Stimulated activated CD8-positive, alpha-beta memory T cell treated with anti-CD3 and anti-CD28 coated beads, Interleukin-4, amount 100 ng/mL, for 48 hours (primary cell): Measurements from ENCODE around the gene DUSP5.
A peak's percentile ranks its signal among the peaks of the same experiment; 100 is the strongest.

ENCODE experiments used
- DNase-seq: peaks from one replicate; pipeline ENCODE4 v3.0.0-alpha.2; 2020

DUSP5 gene

DNA sequence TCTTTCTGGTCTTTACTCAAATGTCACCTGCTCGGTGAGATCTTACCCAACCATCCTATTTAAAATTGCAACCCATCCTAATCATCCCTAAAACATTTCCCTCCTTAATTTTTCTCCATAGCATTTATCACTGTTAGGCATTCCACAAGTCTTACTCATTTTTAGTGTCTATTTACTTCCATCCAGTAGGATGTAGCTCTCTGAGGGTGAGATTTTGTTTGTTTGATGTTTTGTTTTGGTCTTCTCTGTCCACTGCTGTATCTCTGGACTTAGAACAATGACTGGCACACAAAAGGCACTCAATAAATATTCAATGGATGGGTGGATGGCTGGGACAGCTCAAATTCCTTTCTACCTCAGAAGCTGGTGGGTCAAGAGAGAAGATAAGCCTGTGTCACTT lies 15.8 kb upstream of the DUSP5 start:
- DNase-seq = no peak

DNA sequence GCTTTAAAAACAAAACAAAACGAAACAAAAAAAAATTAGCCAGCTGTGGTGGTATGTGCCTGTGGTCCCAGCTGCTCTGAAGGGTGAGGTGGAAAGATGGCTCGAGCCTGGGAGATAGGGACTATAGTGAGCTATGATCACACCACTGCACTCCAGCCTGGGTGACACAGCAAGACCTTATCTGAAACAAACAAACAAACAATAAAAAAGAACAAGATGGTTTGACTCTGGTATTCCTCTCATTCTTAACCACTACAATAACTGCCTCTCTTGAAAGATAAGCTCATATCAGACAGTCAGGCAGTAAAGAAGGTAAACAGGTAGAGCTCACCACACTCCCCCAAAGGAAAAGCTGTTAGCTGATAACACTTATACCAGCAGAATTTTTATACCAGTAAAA lies 14.1 kb upstream of the DUSP5 start:
- no peak for DNase-seq

DNA sequence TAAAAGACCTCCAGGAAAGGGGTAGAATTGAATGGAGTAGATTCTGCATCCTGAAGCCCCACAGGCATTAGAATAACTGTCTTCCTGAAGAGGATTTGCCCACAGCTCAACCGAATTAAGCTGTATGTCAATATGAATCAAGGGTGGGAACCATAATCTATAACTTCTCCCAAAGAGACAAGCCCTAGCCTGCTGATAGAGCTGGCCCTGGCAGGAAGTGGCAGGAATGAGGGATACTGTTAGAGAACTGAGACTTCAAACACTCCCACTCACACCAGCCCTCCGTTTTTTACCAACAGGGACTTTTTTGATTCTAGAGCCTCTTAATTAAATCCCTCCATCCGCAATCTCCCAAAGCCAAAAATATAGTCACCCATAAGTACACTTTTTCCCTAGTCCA lies 12.2 kb upstream of the DUSP5 start:
- no peak for DNase-seq

DNA sequence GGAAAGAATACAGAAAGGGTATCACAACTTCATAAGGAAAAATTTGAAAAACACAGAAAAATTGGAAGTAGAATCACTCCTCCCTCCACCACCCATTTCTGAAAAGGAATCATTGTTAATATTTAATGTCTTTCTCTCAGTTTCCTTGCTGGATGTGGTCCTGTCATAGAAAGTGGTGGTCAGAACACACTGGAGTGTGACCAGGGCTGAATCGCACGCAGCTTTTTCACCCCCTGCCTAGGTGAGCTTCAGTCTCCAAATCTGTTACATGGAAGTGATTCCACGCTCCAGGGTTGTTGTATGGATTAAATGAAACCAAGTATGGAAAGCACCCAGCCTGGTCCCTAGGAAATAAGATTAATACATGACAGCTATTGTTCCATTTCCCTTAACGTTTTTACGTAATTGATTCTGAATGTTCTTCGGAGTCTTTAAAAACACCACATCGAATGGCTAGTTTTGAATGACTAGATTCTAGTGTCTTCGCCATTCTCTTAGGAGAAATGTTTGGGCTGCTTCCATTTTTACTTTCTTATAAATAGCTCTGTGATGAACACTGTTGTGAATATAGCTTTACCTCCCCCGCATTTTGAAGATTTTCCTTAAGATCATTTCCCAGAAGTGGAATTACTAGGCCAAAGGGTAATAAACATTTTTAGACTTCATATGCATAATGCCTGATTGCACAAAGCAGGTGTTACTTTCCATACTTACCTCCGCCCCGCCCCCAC lies 10.9 kb upstream of the DUSP5 start:
- DNase-seq = no peak

DNA sequence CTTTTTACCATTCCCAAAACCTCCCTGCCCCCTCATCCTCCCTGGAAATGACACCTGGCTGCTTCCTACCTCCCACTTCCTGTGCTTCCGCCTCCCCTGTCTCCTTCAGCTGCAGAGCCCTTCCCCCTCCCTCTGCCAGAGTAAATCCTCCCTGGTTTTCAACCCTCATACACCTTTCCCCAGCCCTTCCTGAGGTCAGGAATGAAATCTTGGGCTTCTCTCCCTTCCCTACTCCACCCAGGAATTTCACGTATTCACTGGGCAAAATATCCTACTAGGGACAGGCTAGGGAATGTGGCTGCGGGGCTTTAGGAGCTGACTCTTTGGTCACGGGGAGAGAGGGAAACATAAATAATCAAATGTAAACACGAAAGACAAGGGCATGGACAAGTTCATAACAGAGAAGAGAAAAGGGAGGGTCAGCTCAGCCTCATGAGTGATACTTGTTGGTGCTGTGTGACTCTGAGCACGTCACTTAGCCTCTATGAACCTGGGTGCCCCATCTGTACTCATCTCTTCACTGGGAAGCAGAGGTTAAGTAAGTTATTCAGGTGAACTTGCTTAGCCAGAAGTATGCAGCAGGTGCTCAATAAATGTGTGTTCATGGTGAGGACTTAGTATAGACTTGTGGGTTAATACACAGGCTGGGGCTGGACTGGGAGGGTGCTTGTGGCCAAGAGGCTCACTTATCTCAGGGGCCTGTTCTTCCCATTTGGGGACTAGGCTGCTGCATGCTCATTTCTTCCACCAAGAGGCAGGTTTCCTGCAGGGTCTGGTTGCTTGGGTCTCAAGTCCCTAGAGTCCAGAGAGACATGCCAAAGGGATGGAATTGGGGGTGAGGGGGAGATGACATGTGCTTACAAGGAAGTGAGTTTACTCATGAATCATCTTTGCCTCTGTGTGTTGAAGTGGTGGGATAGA lies 10.0 kb upstream of the DUSP5 start:
- no peak for DNase-seq

DNA sequence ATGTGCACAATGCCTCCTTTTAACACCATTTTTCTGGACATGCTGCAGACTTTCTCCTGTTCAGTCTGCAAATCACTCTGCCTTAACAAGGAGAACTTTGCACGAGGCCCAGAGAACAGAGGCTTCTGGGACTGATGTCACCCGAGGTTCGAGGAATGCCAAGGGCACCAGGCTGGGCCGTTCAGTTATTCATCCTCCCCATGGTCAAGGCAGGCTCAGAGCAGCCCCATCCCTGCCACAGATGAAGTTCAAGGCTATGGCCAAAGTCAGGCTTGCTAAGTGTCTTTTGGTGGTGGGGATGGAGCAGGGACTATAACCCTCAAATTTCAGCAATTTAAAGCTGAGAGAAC lies 9.4 kb upstream of the DUSP5 start:
- DNase-seq = no peak

DNA sequence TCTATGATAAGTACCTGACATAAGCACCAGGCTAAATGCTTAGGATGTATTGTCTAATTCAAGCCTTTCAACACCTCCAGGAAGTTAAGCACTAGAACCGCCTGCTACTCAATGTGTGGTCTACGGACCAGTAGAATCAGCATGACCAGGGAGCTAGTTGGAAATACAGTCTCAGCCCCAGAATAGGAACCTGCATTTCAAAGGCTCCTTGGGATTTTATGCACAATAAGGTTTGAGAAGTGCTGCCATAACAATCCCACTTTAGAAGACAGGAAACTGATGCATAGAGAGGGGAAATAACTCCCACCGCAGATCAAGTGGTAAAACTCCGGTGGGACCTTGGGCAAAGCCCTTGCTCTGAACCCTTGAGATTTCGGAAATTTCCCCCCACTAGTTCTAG lies 8.8 kb upstream of the DUSP5 start:
- no peak for DNase-seq

DNA sequence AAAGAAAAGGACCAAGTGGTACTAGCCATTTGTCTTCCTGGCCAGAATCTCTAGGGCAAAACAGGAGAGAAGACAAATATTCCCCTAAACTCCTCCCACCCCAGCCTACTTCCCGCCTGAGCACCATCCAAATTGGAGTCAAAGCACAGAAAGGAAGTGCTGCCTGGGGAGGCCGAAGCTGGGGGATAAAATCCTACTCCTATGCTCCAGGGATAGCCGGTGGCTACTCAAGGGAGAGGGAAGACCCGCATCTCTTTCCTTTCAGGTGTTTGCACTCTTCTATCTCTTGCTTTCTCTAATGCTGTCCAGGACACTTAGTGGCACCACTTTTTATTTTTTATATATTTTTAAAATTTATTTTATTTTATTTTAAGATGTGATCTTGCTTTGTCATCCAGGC lies 7.1 kb upstream of the DUSP5 start:
- no peak for DNase-seq

DNA sequence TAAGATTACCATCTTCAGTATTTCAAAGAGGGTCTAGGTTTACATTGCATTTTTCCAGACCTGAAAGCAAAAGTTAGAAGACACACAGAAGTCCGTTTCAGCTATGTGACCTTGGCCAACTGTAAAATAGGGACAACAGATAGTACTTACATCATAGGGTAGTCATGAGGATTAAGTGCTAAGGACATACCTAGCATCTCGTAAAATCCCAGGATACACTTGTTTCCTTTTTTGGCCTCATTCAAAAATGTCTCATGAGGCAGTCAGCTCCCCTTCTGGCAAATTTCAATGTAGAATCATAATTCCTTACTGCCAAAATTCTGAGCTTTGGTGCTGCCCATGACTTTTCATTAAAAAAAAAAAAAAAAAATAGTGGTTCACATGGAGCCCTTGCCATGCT lies 6.4 kb upstream of the DUSP5 start:
- DNase-seq = no peak

DNA sequence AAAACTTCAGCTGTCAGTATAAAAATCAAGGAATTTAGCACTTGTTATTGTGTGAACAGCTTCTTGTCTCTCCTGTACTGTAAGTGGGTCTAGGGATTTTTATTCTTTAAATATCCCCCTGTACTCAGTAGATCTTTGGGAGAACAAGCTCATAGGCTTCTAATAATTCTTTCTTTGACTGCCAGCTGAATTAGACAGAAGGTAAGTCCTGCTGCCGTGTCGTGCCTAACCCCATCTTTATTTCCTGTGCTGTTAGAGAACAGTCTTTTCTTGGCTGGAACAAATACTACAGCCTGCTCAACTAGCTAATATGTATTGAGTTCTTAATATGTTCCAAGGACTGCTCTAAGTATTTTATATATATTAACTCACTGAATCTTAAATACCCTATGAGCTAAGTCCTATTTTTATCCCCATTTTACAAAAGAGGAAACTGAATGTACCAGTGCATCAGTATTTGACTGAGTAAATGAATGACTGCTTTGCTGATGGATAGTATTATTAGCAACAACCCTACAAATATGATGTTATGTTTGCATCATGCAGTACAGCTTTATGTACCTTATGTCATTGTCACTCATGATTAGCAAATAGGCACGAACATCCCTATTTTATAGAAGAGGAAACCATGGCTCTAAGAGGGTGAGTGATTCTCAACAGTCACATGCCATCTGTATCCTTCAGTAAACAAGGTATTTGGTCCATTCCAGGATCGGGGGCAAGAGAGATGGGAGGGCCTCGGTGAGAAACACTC lies 5.5 kb upstream of the DUSP5 start:
- DNase-seq = no peak

DNA sequence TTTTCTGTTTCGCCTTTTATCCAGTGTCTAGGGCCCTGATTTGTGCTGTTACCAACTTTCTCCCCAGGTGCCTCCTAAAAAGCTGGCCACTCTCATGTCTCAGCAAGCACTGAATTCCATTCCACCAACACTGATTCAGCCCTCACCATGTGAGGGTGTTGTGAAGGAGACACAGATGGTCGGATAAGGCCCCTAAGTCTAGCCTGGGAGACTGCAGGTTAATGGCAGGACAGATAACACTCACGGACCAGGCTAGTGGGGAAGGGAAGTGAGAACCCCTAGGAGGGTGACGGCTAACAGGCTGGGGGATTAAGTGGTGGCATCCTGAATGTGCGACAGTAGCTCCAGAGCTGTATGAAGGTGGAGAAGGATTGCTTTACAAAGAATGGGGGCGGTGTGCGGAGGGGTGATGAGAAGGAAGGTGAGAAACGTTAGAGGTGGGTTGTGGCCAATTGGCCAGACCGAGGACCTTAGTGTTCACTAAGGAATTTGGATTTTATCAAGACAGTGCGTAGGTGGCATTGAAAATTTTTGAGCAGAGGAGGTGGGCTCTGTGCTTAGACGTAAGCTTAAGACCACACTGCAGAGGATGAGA lies 3.8 kb upstream of the DUSP5 start:
- DNase-seq = no peak

DNA sequence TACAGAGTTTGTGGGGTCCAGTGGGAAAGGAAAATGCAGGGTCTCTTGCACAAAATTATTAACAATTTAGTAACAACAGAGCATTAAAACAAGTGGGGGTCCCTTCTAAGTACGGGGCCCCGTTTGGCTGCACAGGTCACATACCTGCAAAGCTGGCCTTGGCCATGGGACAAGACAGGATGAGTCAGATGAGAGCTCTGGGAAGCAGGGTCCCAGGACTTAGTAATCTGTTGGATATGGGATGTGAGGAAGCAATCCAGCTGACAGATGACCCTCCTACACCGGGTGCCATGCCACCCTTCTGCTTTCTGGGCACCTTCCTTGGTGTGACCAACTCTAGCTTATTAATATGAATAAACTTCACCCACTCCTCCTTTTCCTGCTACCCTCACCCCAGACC lies 3.2 kb upstream of the DUSP5 start:
- DNase-seq = no peak

DNA sequence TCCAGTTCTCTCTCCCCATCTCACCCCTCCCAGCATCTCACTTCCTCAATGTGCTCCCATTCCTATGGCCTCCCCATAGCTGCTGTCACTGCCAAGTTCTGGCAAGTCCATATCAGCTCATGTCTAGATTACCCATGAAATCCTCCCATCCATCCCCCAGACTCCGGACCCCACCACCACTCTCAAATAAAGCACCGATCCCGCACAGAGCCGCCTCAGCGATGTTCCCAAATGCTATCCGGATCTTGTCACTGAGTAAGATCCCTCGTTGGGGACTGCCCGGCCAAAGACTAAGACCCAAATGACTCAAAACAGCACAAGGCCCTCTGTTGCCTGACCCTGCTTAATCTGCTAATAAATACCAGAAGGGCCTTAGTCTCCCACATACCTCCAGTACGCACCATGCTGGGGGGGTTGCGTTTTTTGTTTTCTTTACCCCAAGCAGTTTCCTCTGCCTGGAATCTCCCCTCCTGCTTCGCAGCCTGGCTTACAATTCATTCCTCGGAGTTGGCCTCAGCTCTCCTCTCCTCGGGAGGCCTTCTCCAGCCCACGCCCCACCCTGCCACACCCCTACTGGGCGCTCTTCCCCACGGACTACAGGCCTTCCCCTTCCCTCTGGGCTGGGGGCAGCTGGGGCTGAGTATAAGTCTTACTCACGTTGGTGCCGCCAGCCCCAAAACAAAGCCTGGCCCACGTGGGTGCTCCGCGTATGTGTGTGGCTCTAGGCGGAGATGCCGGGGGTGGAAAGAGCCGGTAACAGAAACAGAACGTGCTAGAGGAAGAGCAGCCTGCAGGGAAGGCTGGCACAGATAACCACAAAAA lies 1.8 kb upstream of the DUSP5 start:
- DNase-seq = peak; percentile 67

DNA sequence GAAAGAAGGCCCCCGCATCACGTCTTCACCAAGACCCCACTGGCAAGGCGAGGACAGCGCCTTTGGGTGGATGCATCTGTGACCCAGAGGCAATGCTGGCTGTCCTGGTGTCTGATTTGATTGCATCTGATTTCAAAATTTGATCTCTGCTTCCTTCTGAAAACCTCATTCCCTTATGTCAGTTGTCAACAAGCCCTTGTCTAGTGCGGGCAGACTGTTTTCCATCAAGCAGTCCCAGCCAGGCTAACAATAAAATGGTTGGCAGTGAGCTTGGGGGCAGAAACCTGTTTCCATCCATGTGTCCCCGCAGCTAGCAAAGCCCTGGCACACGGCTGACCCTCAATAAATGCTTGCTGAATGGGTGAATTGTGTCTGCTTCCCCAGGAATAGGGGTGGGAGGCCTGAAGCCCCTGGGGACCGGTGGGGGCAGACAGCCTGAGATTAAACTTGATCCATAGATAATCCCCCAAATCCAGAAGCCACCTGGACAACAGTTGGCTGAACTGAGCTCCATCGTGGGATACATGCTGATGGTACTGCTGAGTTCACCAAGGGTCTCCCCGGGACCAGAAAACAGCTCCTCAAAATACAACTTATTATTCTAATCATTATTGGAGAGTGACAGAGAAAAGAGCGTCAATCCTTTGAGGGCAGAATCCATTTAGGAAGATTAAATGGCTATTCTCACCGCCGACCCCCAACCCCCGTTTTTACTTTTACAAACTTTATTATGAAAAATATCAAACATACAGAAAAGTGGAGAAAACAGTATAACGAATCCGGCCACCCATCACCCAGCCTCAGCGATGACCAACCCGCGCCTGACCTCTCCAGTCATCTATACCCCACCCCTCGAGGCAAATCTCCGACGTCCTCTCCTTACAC lies 912 bp upstream of the DUSP5 start:
- DNase-seq = no peak

DNA sequence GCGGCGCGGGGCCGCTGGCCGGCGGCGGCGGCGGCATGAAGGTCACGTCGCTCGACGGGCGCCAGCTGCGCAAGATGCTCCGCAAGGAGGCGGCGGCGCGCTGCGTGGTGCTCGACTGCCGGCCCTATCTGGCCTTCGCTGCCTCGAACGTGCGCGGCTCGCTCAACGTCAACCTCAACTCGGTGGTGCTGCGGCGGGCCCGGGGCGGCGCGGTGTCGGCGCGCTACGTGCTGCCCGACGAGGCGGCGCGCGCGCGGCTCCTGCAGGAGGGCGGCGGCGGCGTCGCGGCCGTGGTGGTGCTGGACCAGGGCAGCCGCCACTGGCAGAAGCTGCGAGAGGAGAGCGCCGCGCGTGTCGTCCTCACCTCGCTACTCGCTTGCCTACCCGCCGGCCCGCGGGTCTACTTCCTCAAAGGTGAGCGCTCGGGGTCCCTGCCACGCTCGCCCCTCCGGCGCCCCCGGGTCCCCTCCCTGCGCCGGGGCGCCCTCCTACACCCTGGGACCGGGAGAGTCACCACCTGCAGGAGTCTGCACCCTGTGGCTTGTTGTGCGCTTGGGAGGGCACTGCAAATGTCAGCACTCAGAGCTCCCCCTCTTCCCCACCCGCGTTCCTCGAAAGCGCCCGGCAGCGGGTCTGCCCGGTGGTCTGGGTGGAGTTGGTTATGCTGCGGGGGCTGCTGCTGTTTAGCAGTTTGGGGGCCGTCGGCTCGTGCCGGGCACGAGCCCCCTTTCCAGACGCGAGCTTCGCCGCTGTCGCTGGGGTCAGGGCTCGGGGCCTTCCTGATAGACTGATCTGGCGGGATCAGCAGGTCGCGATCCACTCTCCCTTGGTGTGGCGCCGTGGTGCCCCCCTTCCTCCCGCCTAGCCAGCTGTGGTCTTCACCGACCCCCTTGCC lies 627 bp downstream of the DUSP5 start:
- DNase-seq = peak; percentile 66

DNA sequence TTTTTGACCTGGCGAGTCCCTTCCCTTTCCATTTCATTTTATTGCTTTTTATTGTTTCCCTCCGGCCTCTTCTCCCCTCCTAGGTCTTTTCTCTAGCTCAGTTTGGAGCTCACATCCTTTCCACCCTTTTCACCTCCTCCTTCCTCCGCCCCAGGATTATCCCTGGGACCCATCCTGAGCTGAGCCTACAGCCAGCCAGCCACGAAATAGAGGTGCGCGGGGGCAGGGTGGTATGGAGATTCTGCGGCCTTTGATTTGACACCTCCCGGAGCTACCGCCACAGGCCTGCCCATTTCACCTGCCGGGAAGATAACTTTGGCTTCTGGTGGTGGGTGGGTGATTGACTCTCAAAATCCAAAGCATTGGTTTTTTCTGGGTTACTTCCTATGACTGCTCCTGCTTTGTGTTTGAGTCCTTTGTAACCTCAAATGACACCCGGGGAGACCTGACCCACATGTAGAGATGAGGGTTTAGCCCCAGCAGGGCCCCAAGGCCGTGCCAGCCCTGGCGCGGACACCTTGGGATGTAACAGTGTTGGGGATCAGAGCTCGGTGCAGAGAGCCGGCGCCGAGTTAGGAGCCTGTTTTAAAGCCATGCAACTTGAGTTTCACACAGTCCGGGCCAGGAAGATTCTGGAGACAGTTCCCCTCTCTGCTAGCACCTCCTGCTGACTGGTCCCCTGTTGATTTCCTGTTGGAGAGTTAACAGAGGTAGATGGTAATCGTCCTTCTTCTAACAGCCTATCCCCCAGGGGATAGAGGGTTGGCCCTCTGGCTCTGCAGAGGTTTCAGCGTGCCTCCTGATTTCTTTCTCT lies 1.5 kb downstream of the DUSP5 start:
- peak; percentile 50 for DNase-seq

DNA sequence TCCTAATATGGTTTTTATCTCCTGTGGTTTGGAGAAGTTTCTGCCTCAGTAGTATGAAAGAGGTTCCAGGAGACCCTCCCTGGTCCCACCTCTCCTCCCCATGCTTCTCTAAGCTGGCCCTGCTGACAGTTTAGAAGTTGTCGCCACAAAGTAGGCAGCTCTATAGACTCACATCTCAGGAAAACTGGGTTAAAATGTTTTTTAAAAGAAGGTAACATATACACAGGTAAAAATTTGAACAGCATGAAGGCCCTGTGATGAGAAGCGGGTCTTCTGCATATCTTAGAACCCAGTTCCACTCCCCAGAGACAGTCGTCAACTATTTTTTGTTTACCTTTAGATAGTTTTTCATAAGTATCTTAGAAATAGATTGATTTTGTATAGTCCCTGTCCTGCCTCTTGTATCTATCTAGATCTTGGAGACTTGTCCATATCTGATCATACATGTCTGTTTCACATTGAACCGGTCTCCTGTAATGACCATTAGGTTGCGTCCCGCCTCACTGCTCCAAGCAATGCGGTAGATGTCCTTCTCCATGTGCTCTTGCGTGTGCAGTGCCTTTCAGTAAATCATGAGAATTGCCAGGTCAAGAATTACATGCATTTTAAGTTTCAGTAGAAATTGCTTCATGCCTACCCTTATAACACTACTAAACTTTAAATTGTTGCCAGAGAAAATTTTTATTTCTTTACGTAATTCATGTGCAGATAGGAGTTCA lies 2.2 kb downstream of the DUSP5 start:
- DNase-seq = no peak

DNA sequence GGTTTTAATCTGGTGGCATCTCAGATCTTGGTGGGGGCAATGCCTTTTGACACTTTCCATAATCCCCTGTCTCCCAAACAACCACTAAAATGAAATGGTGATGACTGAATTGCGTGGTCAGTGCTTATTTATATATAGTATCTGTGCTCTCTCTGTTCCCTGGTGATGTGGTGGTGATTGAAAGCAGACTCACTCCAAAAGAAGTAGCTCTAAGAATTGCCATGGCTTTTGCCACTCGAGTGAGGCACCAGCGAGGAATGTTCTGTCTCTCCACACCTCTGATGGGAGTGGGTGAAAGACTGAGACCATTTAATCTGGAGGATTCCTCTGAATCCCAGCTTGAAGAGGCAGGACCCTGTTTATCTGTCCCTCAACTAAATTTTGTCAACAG lies 2.8 kb downstream of the DUSP5 start:
- DNase-seq = no peak
